GM12875 (cell line): ENCODE data around the gene KCNB1.
A peak's percentile ranks its signal among the peaks of the same experiment; 100 is the strongest.

Experiments
- H3K4me3 ChIP-seq: one replicate; pipeline ENCODE4 v1.5.1; 2011; ENCODE audit warnings: low read depth, low read length, control low read depth
- TF ChIP-seq, protein P1 (sequence below): IDR thresholded peaks from 2 replicates; pipeline ENCODE4 v1.5.1; 2011; ENCODE audit warnings: low read depth, mild to moderate bottlenecking, control low read depth, inconsistent platforms, low read length, moderate library complexity, borderline replicate concordance; ENCODE audit not compliant: insufficient read depth

KCNB1 gene

DNA sequence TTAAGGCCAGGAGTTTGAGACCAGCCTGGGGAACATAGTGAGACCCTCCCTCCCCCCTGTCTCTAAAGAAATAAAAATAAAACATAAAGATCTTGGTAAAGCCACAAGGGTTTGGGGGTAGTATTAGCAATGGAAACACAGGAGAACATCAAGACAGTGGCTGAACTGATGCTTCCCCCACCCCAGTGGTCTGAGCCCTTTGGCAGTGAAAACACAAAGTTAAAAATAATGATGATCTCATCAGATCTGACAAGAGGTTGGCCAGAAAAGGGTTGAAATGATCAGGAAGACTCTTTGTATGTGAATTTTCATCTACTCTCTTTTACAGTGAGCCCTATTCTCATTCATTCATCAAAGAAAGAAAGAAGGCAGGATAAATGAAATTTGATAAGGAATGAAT, 93.7 kb downstream of the KCNB1 start:
- H3K4me3 ChIP-seq = no peak overlapping the region
- TF ChIP-seq, protein P1, sequence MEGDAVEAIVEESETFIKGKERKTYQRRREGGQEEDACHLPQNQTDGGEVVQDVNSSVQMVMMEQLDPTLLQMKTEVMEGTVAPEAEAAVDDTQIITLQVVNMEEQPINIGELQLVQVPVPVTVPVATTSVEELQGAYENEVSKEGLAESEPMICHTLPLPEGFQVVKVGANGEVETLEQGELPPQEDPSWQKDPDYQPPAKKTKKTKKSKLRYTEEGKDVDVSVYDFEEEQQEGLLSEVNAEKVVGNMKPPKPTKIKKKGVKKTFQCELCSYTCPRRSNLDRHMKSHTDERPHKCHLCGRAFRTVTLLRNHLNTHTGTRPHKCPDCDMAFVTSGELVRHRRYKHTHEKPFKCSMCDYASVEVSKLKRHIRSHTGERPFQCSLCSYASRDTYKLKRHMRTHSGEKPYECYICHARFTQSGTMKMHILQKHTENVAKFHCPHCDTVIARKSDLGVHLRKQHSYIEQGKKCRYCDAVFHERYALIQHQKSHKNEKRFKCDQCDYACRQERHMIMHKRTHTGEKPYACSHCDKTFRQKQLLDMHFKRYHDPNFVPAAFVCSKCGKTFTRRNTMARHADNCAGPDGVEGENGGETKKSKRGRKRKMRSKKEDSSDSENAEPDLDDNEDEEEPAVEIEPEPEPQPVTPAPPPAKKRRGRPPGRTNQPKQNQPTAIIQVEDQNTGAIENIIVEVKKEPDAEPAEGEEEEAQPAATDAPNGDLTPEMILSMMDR = no peak

DNA sequence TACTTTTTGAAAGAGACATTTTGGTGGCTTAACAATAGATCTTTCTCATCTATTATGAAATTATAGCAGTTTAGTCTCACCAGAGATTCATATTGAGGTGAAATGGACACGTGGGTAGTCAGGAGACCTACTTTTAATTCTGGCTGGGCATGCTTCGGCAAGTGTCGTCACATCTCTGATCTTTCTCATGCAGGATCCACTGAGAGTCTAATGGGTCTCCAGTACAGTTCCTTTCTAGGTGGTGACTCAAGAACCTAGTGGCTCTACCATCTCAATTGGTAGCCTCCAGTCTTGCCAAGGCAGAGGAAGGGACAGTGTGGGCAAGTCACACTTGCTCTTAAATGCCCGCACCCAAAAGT, 94.9 kb downstream of the KCNB1 start:
- H3K4me3 ChIP-seq = no peak overlapping the region
- TF ChIP-seq, protein P1 = no peak

DNA sequence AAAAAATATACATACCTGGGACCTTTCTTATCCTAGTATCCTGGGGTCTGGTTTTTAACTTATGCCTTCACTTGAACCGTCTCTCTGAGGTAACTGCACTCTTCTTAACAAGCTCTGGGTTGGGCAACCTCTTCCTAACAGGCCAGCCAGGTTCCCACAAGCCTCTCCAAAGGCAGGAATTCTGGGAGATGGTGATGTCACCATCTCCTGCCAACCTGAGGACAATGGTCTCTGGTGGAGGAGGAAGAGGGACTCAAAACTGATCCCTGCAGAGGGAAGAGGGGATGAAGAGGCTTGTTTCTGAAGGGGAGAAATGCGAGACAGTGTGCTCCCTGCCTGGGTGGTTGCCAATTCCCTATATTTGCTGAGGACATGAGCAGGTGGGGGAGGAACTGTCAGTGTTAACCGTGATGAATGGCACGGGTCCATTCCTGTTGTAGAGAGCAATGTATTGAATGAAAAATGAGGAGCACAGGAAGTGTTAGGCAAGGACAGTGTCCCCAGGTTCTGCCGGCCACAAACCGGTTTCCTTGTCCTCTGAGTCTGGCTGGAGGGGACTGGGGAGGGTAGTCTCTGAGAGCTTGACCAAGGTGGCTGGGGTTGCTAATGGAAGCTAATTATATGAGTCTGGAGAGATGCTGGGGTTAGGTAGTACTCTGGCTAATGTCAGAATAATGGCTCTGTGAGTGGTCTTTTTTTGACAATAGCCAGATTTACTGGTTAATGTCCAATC, 95.5 kb downstream of the KCNB1 start:
- no peak overlapping the region for H3K4me3 ChIP-seq
- TF ChIP-seq, protein P1 = no peak

DNA sequence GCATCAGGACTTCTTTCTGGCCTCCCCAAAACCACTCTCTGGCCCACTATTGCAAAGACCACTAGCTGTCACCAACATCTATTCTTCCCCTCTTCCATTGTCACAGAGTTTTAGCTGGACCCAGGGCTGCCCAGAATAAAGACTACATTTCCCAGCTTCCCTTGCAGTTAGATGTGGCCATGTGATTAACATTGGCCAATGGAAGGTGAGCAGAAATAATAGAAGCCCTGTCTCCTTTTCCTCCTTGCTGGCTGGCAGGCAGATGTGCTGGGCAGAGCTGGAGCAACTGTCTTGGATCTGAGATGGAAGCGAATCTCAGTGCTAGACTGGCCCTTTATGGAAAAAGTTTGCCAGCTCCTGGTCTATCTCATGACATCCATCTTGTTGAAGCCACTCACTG, 97.0 kb downstream of the KCNB1 start:
- TF ChIP-seq, protein P1 = no peak
- H3K4me3 ChIP-seq = no peak overlapping the region

DNA sequence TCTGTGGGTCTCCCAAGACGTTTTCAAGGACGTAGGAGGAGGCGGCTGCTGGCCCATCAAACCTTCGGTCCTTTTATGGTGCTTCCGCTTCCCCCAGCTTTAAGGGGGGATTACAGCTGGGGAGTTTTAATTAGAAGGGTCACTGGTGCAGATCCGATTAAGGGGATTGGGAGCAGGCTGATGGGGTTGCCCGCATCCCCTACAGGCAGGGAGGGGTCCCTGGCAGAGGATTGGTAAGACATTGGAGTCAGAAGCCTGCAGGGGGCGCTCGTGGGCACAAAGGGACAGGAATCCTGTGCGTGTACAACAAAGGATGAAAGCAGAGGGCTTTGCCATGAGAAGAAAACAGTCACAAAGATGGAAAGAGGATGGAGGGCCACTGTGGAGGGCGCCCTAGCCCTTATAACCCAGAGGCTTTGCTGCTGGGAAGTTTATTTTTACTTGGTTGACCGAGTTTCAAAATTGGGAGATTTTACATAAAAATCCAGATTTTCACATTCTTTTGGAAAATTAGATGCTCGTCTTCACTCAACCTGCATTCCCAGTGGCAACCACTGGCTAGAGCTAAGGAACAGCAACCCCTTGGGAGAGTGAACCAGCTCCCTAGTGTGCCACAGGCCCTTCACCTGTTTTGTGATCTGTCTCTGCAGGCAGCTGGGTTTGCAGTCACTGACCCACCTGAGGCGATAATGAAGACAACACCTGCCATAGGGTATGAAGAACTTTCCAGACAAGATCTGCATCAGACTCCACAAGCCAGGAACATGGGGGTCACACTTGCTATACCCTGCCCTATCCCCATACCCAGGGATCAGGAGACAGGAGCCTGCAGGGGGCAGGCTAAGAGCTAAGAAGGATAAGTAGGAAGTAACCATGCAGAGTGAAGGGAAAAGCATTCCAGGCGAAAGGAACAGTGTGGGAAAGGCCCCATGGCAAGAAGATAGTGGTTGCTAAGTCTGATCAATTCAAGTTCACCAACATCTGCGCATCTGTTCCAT, 97.7 kb downstream of the KCNB1 start:
- TF ChIP-seq, protein P1 = peak; percentile 78
- no peak overlapping the region for H3K4me3 ChIP-seq

DNA sequence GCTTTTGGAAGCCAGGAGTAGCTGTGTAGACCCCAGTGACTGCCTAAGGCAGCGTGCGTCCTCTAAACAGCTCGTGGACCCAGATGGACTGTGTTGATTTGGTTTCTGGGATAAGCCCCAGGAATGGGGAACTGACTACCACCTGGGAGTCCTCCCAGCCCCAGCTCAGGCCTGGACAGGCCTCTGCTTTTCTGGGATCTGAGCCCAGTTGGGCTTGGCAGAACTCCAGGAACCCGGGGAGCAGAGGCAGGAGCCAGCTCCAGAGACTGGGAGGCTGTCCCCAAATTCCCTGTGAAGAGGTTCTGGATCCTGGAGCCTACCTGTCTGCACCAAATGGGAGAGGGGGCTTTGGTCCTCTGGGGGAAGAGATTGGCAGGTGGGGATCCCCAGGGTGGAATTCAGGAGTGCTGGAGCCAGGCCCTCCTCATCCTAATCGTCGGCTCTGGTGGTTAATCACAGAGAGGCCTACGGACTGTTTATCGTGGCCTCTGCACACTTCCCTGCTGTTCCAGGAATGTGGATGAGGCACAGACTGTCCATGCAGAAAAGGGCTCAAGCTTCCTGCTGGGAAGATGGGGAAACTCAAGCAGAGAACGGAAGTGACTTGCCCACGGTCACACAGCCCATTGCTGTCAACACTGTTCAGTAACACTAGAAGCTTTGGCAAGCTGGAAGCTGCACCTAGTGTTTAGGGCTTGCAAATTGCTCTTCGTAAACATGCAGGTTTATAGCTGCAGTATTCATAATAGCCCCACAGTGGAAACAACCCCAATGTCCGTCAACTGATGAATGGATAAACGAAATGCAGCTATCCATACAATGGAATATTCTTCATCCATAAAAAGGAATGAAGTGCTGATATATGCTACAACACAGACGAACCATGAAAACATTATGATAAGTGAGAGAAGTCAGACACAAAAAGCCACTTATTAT, 100.6 kb downstream of the KCNB1 start:
- no peak overlapping the region for H3K4me3 ChIP-seq
- TF ChIP-seq, protein P1 = no peak
